GM12891 (cell line): ENCODE measurements around the gene PHETA2.

ENCODE experiments used
- POLR2A ChIP-seq: IDR thresholded peaks from 2 replicates; pipeline ENCODE4 v1.6.1; 2011; ENCODE audit warnings: low read depth, low read length, control low read depth
- POLR2AphosphoS5 ChIP-seq: IDR thresholded peaks from 2 replicates; pipeline ENCODE4 v1.6.1; 2011; ENCODE audit warnings: low read depth, low read length, control low read depth
- TAF1 ChIP-seq: IDR thresholded peaks from 2 replicates; pipeline ENCODE4 v1.6.1; 2011; ENCODE audit warnings: low read depth, low read length, control low read depth

GRCh38 chr22:42076764-42077485, 2.9 kb downstream of the PHETA2 start:
- TF ChIP-seq TAF1 = no peak
- TF ChIP-seq POLR2A = no peak
- no peak for TF ChIP-seq POLR2AphosphoS5
